Stimulated activated memory B cell treated with anti-CD40 and anti-IgM and Interleukin-4, amounts not matched to agents 10 μg/mL and 1 μg/mL and 100 μg/mL, for 72 hours (primary cell): ENCODE measurements around the gene EIF4EBP2.

Experiments used
- ATAC-seq: fragments of 150-1000 bp; cut with Tn5 transposase; 2 replicates; pipeline ENCODE4 v1.10.0; 2021
- H3K27ac Mint-ChIP-seq: one replicate; pipeline ENCODE4 v1.8.0; 2022; ENCODE audit warnings: mild to moderate bottlenecking, mixed read lengths
- H3K27me3 Mint-ChIP-seq: one replicate; pipeline ENCODE4 v1.8.0; 2022; ENCODE audit warnings: mixed read lengths
- H3K36me3 Mint-ChIP-seq: one replicate; pipeline ENCODE4 v1.8.0; 2022; ENCODE audit warnings: mixed read lengths
- H3K4me1 Mint-ChIP-seq: one replicate; pipeline ENCODE4 v1.8.0; 2022; ENCODE audit warnings: mixed read lengths
- H3K4me3 Mint-ChIP-seq: one replicate; pipeline ENCODE4 v1.8.0; 2022; ENCODE audit warnings: mild to moderate bottlenecking, moderate library complexity, mixed read lengths
- H3K9me3 Mint-ChIP-seq: one replicate; pipeline ENCODE4 v1.8.0; 2022; ENCODE audit warnings: mixed read lengths

Gene EIF4EBP2

GRCh38 chr10:70404036-70404786, at the start of gene EIF4EBP2:
Gene EIF4EBP2 (plus strand): TSS chr10:70404145. CDS start chr10:70404402, 257 bp downstream.
- Mint-ChIP-seq H3K27ac (peak within 1 kb of the TSS; percentile 86), H3K4me1 (peaks cover 38% of the 10 kb centered on the region), H3K36me3 (peaks cover 9% of the 10 kb centered on the region), H3K4me3 (peak within 1 kb of the TSS; percentile 96), H3K9me3 (no peaks in the 10 kb centered on the region), H3K27me3 (no peaks in the 10 kb centered on the region)
- ATAC-seq, result peak; percentile 100

GRCh38 chr10:70354556-70354955, 49.4 kb upstream of the EIF4EBP2 start:
- peaks cover 43% of the 10 kb centered on the region for H3K4me1 Mint-ChIP-seq
- ATAC-seq, result peak; percentile 43
- no peak overlapping the region for H3K4me3 Mint-ChIP-seq
- no peaks in the 10 kb centered on the region for H3K36me3 Mint-ChIP-seq
- H3K27ac Mint-ChIP-seq, result peak overlapping the region; percentile 82
- no peaks in the 10 kb centered on the region for H3K9me3 Mint-ChIP-seq
- peaks cover 8% of the 10 kb centered on the region for H3K27me3 Mint-ChIP-seq

- Mint-ChIP-seq H3K4me1 (peaks cover 44% of the 10 kb centered on the region), H3K4me3 (peak overlapping the region; percentile 76), H3K27ac (peak overlapping the region; percentile 82), H3K9me3 (no peaks in the 10 kb centered on the region), H3K36me3 (no peaks in the 10 kb centered on the region), H3K27me3 (peaks cover 15% of the 10 kb centered on the region)
- ATAC-seq, result peak; percentile 89
These were observed 48.6 kb upstream of the EIF4EBP2 start for GRCh38 chr10:70355051-70356021.

GRCh38 chr10:70357565-70357964, 46.4 kb upstream of the EIF4EBP2 start:
- no peak for ATAC-seq
- no peaks in the 10 kb centered on the region for H3K9me3 Mint-ChIP-seq
- no peak overlapping the region for H3K4me3 Mint-ChIP-seq
- H3K27me3 Mint-ChIP-seq, result peaks cover 26% of the 10 kb centered on the region
- peak overlapping the region; percentile 60 for H3K27ac Mint-ChIP-seq
- H3K36me3 Mint-ChIP-seq, result no peaks in the 10 kb centered on the region
- peaks cover 62% of the 10 kb centered on the region for H3K4me1 Mint-ChIP-seq

GRCh38 chr10:70358446-70358845, 45.5 kb upstream of the EIF4EBP2 start:
- no peak overlapping the region for H3K4me3 Mint-ChIP-seq
- peak overlapping the region; percentile 60 for H3K27ac Mint-ChIP-seq
- ATAC-seq, result no peak
- H3K27me3 Mint-ChIP-seq, result peaks cover 26% of the 10 kb centered on the region
- H3K9me3 Mint-ChIP-seq, result no peaks in the 10 kb centered on the region
- peaks cover 64% of the 10 kb centered on the region for H3K4me1 Mint-ChIP-seq
- no peaks in the 10 kb centered on the region for H3K36me3 Mint-ChIP-seq

- Mint-ChIP-seq H3K9me3 (no peaks in the 10 kb centered on the region), H3K4me3 (no peak overlapping the region), H3K4me1 (peaks cover 65% of the 10 kb centered on the region), H3K27me3 (peaks cover 26% of the 10 kb centered on the region), H3K27ac (no peak overlapping the region), H3K36me3 (no peaks in the 10 kb centered on the region)
- no peak for ATAC-seq
These were observed 44.9 kb upstream of the EIF4EBP2 start for GRCh38 chr10:70359017-70359550.

- H3K27ac Mint-ChIP-seq, result peak overlapping the region; percentile 53
- ATAC-seq, result no peak
- peaks cover 66% of the 10 kb centered on the region for H3K4me1 Mint-ChIP-seq
- no peaks in the 10 kb centered on the region for H3K9me3 Mint-ChIP-seq
- no peak overlapping the region for H3K4me3 Mint-ChIP-seq
- peaks cover 26% of the 10 kb centered on the region for H3K27me3 Mint-ChIP-seq
- no peaks in the 10 kb centered on the region for H3K36me3 Mint-ChIP-seq
These were observed 43.7 kb upstream of the EIF4EBP2 start for GRCh38 chr10:70360215-70360614.

- peak; percentile 84 for ATAC-seq
- Mint-ChIP-seq H3K27me3 (peaks cover 26% of the 10 kb centered on the region), H3K27ac (peak overlapping the region; percentile 61), H3K4me3 (no peak overlapping the region), H3K36me3 (no peaks in the 10 kb centered on the region), H3K4me1 (peaks cover 49% of the 10 kb centered on the region), H3K9me3 (no peaks in the 10 kb centered on the region)
These were observed 41.6 kb upstream of the EIF4EBP2 start for GRCh38 chr10:70362328-70362727.

- Mint-ChIP-seq H3K4me1 (peaks cover 39% of the 10 kb centered on the region), H3K36me3 (no peaks in the 10 kb centered on the region), H3K27me3 (peaks cover 26% of the 10 kb centered on the region), H3K9me3 (no peaks in the 10 kb centered on the region), H3K27ac (no peak overlapping the region), H3K4me3 (no peak overlapping the region)
- no peak for ATAC-seq
These were observed 40.7 kb upstream of the EIF4EBP2 start for GRCh38 chr10:70363292-70363691.

GRCh38 chr10:70363971-70364771, 39.8 kb upstream of the EIF4EBP2 start:
- Mint-ChIP-seq H3K27ac (peak overlapping the region; percentile 33), H3K9me3 (no peaks in the 10 kb centered on the region), H3K4me3 (no peak overlapping the region), H3K4me1 (peaks cover 34% of the 10 kb centered on the region), H3K27me3 (peaks cover 22% of the 10 kb centered on the region), H3K36me3 (no peaks in the 10 kb centered on the region)
- peak; percentile 90 for ATAC-seq

GRCh38 chr10:70364772-70365091, 39.2 kb upstream of the EIF4EBP2 start:
- H3K9me3 Mint-ChIP-seq, result no peaks in the 10 kb centered on the region
- no peak for ATAC-seq
- no peaks in the 10 kb centered on the region for H3K36me3 Mint-ChIP-seq
- no peak overlapping the region for H3K27ac Mint-ChIP-seq
- H3K4me1 Mint-ChIP-seq, result peaks cover 34% of the 10 kb centered on the region
- no peak overlapping the region for H3K4me3 Mint-ChIP-seq
- peaks cover 16% of the 10 kb centered on the region for H3K27me3 Mint-ChIP-seq

- no peaks in the 10 kb centered on the region for H3K9me3 Mint-ChIP-seq
- H3K27ac Mint-ChIP-seq, result no peak overlapping the region
- ATAC-seq, result no peak
These were observed 36.6 kb upstream of the EIF4EBP2 start for GRCh38 chr10:70367195-70367796.

GRCh38 chr10:70368774-70369482, 35.0 kb upstream of the EIF4EBP2 start:
- Mint-ChIP-seq H3K27ac (no peak overlapping the region), H3K4me3 (no peak overlapping the region), H3K4me1 (peaks cover 12% of the 10 kb centered on the region), H3K27me3 (no peaks in the 10 kb centered on the region), H3K9me3 (no peaks in the 10 kb centered on the region), H3K36me3 (no peaks in the 10 kb centered on the region)
- ATAC-seq, result no peak

More at GRCh38 chr10:70367195-70367796, 36.6 kb upstream of the EIF4EBP2 start:
- Mint-ChIP-seq H3K36me3 (no peaks in the 10 kb centered on the region), H3K4me1 (peaks cover 17% of the 10 kb centered on the region), H3K27me3 (no peaks in the 10 kb centered on the region), H3K4me3 (no peak overlapping the region)

GRCh38 chr10:70369498-70370018, 34.4 kb upstream of the EIF4EBP2 start:
- Mint-ChIP-seq H3K4me3 (no peak overlapping the region), H3K27ac (no peak overlapping the region), H3K9me3 (no peaks in the 10 kb centered on the region), H3K36me3 (no peaks in the 10 kb centered on the region), H3K27me3 (no peaks in the 10 kb centered on the region), H3K4me1 (peaks cover 6% of the 10 kb centered on the region)
- ATAC-seq, result no peak
